HCT116 (cell line): ENCODE data around the gene PLXDC1. TPM values are rescaled to one million over a fixed set of nuclear protein-coding genes. Genes with fewer than 3 reads are reported as not detected.

Experiments
- ATAC-seq: fragments of 200-7000 bp; cut with Tn5 transposase; 2 replicates; pipeline ENCODE4 v1.9.1; 2020; ENCODE audit warnings: mild to moderate bottlenecking, moderate library complexity
- BruUV-seq: library from RNA; stranded (reverse); fragments of 400-500 nt; replicated peaks from 2 replicates; lab custom pipeline; 2021; lab: Mats Ljungman, UMichigan
- CTCF ChIA-PET: fragments of 300-600 bp; sonication (Branson Sonifier 250); formaldehyde crosslinking; loops from one replicate; lab custom pipeline; 2021; ENCODE audit warnings: antibody characterized with exemption; lab: Charles Lee
- POLR2A ChIA-PET: fragments of 300-600, 350-600 bp; sonication (Branson Sonifier 250); formaldehyde crosslinking; loops from one replicate; lab custom pipeline; 2021; ENCODE audit warnings: antibody characterized with exemption; lab: Charles Lee
- RAD21 ChIA-PET, 2 experiments: fragments of 300-600 bp; sonication (Branson Sonifier 250); formaldehyde crosslinking; loops; one replicate each; lab custom pipeline; 2023; ENCODE audit warnings: low total read pairs in 2 of 2; ENCODE audit not compliant: uncharacterized antibody in 2 of 2, unreplicated experiment in 2 of 2, low non-redundant PET in 1 of 2; lab: Charles Lee
- DNase-seq: peaks from one replicate; pipeline ENCODE4 v3.0.0-alpha.2; 2010; ENCODE audit warnings: low read depth, low spot score
- H2AFZ ChIP-seq: fragments of 200-600 bp; shearing (Covaris generic), sonication (generic); 2 replicates; pipeline ENCODE4 v1.6.1; 2017; ENCODE audit warnings: low read depth, mixed run types, mixed read lengths, antibody characterized with exemption, low read length; ENCODE audit not compliant: poor library complexity, severe bottlenecking
- H3K27ac ChIP-seq: 2 replicates; pipeline ENCODE4 v1.5.1; 2012; ENCODE audit warnings: low read depth, low read length
- H3K27me3 ChIP-seq: fragments of 200-600 bp; sonication (generic); 2 replicates; pipeline ENCODE4 v1.6.1; 2016; ENCODE audit warnings: mixed run types, low read length, mixed read lengths; ENCODE audit not compliant: insufficient read depth
- H3K36me3 ChIP-seq, 2 experiments: fragments of 200-500 bp in 1 of 2; fragments of 200-600 bp in 1 of 2; sonication (Bioruptor generic) in 1 of 2; sonication (generic) in 1 of 2; 2 replicates each; pipeline versions ENCODE4 v1.5.1 to v1.6.1; 2014 to 2016; ENCODE audit warnings: low read length in 2 of 2, inconsistent platforms in 1 of 2, mixed read lengths in 1 of 2, mixed run types in 1 of 2; ENCODE audit not compliant: insufficient read depth in 2 of 2, control insufficient read depth in 1 of 2
- H3K4me1 ChIP-seq, 2 experiments: fragments of 200-600 bp in 1 of 2; sonication (generic) in 1 of 2; 2 replicates each; pipeline versions ENCODE4 v1.5.1 to v1.6.1; 2012 to 2017; ENCODE audit warnings: low read length in 2 of 2, inconsistent platforms in 1 of 2, mild to moderate bottlenecking in 1 of 2, mixed read lengths in 1 of 2, mixed run types in 1 of 2, moderate library complexity in 1 of 2; ENCODE audit not compliant: insufficient read depth in 2 of 2, control insufficient read depth in 1 of 2
- H3K4me2 ChIP-seq: fragments of 200-600 bp; sonication (generic); 2 replicates; pipeline ENCODE4 v1.6.1; 2017; ENCODE audit warnings: mixed run types, low read length, mixed read lengths
- H3K4me3 ChIP-seq, 2 experiments: fragments of 200-600 bp in 1 of 2; sonication (generic) in 1 of 2; replicated peaks in 1 of 2; 2 replicates each; pipeline ENCODE4 v1.5.1; 2011 to 2016; ENCODE audit warnings: low read length in 2 of 2, control low read depth in 1 of 2, low read depth in 1 of 2, mild to moderate bottlenecking in 1 of 2, mixed read lengths in 1 of 2, mixed run types in 1 of 2
- H3K79me2 ChIP-seq: fragments of 200-600 bp; sonication (generic); 2 replicates; pipeline ENCODE4 v1.6.1; 2017; ENCODE audit warnings: mild to moderate bottlenecking, mixed run types, low read length, moderate library complexity, mixed read lengths; ENCODE audit not compliant: insufficient read depth
- H3K9ac ChIP-seq: fragments of 200-600 bp; sonication (generic); 2 replicates; pipeline ENCODE4 v1.6.1; 2016; ENCODE audit warnings: low read length, mixed read lengths
- H3K9me2 ChIP-seq: fragments of 200-600 bp; sonication (generic), shearing (Covaris generic); 2 replicates; pipeline ENCODE4 v1.6.1; 2017; ENCODE audit warnings: mixed run types, mild to moderate bottlenecking, moderate library complexity; ENCODE audit not compliant: insufficient read depth
- H3K9me3 ChIP-seq, 2 experiments: fragments of 200-500 bp in 1 of 2; fragments of 200-600 bp in 1 of 2; sonication (Bioruptor generic) in 1 of 2; sonication (generic) in 1 of 2; 2 replicates each; pipeline ENCODE4 v1.6.1; 2014 to 2017; ENCODE audit warnings: low read length in 2 of 2, mixed read lengths in 2 of 2, inconsistent platforms in 1 of 2, low read depth in 1 of 2, mild to moderate bottlenecking in 1 of 2, mixed run types in 1 of 2, moderate library complexity in 1 of 2; ENCODE audit not compliant: control insufficient read depth in 1 of 2, insufficient read depth in 1 of 2
- H4K20me1 ChIP-seq: fragments of 200-600 bp; sonication (generic), shearing (Covaris generic); 2 replicates; pipeline ENCODE4 v1.6.1; 2017; ENCODE audit warnings: mixed run types, mild to moderate bottlenecking, moderate library complexity; ENCODE audit not compliant: insufficient read depth
- CBX3 ChIP-seq: IDR thresholded peaks from 2 replicates; pipeline ENCODE4 v1.6.1; 2012; ENCODE audit warnings: low read depth
- EGR1 ChIP-seq: IDR thresholded peaks from 2 replicates; pipeline ENCODE4 v1.6.1; 2012; ENCODE audit warnings: low read depth
- ELF1 ChIP-seq: IDR thresholded peaks from 2 replicates; pipeline ENCODE4 v1.6.1; 2012; ENCODE audit warnings: low read depth, borderline replicate concordance
- EZH2 ChIP-seq: fragments of 200-600 bp; sonication (generic); IDR thresholded peaks from 2 replicates; pipeline ENCODE4 v1.6.1; 2017; ENCODE audit warnings: antibody characterized with exemption, mixed run types
- EZH2phosphoT487 ChIP-seq: fragments of 200-600 bp; IDR thresholded peaks from 2 replicates; pipeline ENCODE4 v1.6.1; 2018; ENCODE audit warnings: antibody characterized with exemption, borderline replicate concordance
- FOSL1 ChIP-seq: IDR thresholded peaks from 2 replicates; pipeline ENCODE4 v1.6.1; 2012; ENCODE audit warnings: low read depth
- JUND ChIP-seq: IDR thresholded peaks from 2 replicates; pipeline ENCODE4 v1.6.1; 2012
- MAX ChIP-seq: IDR thresholded peaks from 2 replicates; pipeline ENCODE4 v1.6.1; 2012
- POLR2AphosphoS5 ChIP-seq: IDR thresholded peaks from 2 replicates; pipeline ENCODE4 v1.6.1; 2011; ENCODE audit warnings: mild to moderate bottlenecking, low read depth, low read length, moderate library complexity
- RAD21 ChIP-seq: IDR thresholded peaks from 2 replicates; pipeline ENCODE4 v1.6.1; 2012; ENCODE audit warnings: low read depth, mild to moderate bottlenecking
- SIN3A ChIP-seq: IDR thresholded peaks from 2 replicates; pipeline ENCODE4 v1.6.1; 2012; ENCODE audit warnings: low read depth
- SP1 ChIP-seq: IDR thresholded peaks from 2 replicates; pipeline ENCODE4 v1.6.1; 2012; ENCODE audit warnings: low read depth
- YY1 ChIP-seq: IDR thresholded peaks from 2 replicates; pipeline ENCODE4 v1.6.1; 2011; ENCODE audit warnings: low read length, low read depth, moderate library complexity, mild to moderate bottlenecking; ENCODE audit not compliant: insufficient replicate concordance; ENCODE audit errors: extremely low read depth
- intact Hi-C: fragments of 100-400 bp; cut with micrococcal nuclease; formaldehyde crosslinking; loops from 2 replicates; pipeline ENCODE4 v1.10.0; 2022
- total RNA-seq: library from RNA; stranded (reverse); gene quantifications from one replicate; pipeline ENCODE4 v1.2.1, GENCODE V29; 2021; ENCODE audit not compliant: unreplicated experiment
- TF ChIP-seq, protein P1 (sequence below), 3 experiments: fragments of 200-600 bp in 1 of 3; sonication (generic) in 1 of 3; IDR thresholded peaks in 2 of 3; conservative IDR thresholded peaks in 1 of 3; 2 replicates each; pipeline ENCODE4 v1.5.1; 2012 to 2017; ENCODE audit warnings: low read depth in 2 of 3, low read length in 2 of 3, antibody characterized with exemption in 1 of 3, borderline replicate concordance in 1 of 3, control low read depth in 1 of 3, mild to moderate bottlenecking in 1 of 3, mixed read lengths in 1 of 3, mixed run types in 1 of 3, moderate library complexity in 1 of 3; ENCODE audit not compliant: insufficient read depth in 1 of 3
- TF ChIP-seq, protein P2 (sequence below): IDR thresholded peaks from 2 replicates; pipeline ENCODE4 v1.6.1; 2011; ENCODE audit warnings: mild to moderate bottlenecking, low read length, moderate library complexity; ENCODE audit not compliant: insufficient replicate concordance; ENCODE audit errors: extremely low read depth

PLXDC1 gene
- total RNA-seq, 1 experiment from 2014 or later = 1.8 TPM

GRCh38 chr17:39101091-39101490, 50.3 kb downstream of the PLXDC1 start:
- Histone ChIP-seq H3K27ac (no peak overlapping the region), H3K4me1 (no peaks in the 10 kb centered on the region), H3K27me3 (peaks cover 10% of the 10 kb centered on the region; the same call in 1 of the 2 replicates), H3K9me2 (no peaks in the 10 kb centered on the region), H4K20me1 (no peaks in the 10 kb centered on the region), H3K4me2 (no peak overlapping the region), H3K79me2 (no peaks in the 10 kb centered on the region), H2AFZ (no peak overlapping the region), H3K9me3 (no peaks in the 10 kb centered on the region), H3K36me3 (no peaks in the 10 kb centered on the region), H3K9ac (no peak overlapping the region), H3K4me3 (no peak overlapping the region)
- ChIA-PET RAD21 (no interaction called here), POLR2A (no interaction called here), CTCF (no interaction called here)
- DNase-seq (no peak), ATAC-seq (no peak)
- intact Hi-C loops = no loop called here
- TF ChIP-seq ELF1 = no peak
- TF ChIP-seq RAD21 = no peak
- TF ChIP-seq SP1 = no peak
- BruUV-seq = no TSS peak

- intact Hi-C loops = no loop called here
- H3K27ac ChIP-seq = no peak overlapping the region
These were observed 50.9 kb downstream of the PLXDC1 start for GRCh38 chr17:39100530-39100929.

More at GRCh38 chr17:39100530-39100929, 50.9 kb downstream of the PLXDC1 start:
- Histone ChIP-seq H2AFZ (no peak overlapping the region), H3K27me3 (peaks cover 9% of the 10 kb centered on the region; the same call in 1 of the 2 replicates), H3K9me2 (no peaks in the 10 kb centered on the region), H3K36me3 (no peaks in the 10 kb centered on the region), H3K9me3 (no peaks in the 10 kb centered on the region), H3K4me2 (no peak overlapping the region), H3K79me2 (no peaks in the 10 kb centered on the region), H3K9ac (no peak overlapping the region), H3K4me1 (no peaks in the 10 kb centered on the region), H3K4me3 (no peak overlapping the region), H4K20me1 (no peaks in the 10 kb centered on the region)
- TF ChIP-seq POLR2AphosphoS5 (no peak), ELF1 (no peak), RAD21 (no peak), MAX (no peak), JUND (no peak), SP1 (no peak), EZH2phosphoT487 (no peak), SIN3A (no peak), EZH2 (no peak), EGR1 (no peak), FOSL1 (no peak), YY1 (no peak), CBX3 (no peak)
- TF ChIP-seq, protein P1, sequence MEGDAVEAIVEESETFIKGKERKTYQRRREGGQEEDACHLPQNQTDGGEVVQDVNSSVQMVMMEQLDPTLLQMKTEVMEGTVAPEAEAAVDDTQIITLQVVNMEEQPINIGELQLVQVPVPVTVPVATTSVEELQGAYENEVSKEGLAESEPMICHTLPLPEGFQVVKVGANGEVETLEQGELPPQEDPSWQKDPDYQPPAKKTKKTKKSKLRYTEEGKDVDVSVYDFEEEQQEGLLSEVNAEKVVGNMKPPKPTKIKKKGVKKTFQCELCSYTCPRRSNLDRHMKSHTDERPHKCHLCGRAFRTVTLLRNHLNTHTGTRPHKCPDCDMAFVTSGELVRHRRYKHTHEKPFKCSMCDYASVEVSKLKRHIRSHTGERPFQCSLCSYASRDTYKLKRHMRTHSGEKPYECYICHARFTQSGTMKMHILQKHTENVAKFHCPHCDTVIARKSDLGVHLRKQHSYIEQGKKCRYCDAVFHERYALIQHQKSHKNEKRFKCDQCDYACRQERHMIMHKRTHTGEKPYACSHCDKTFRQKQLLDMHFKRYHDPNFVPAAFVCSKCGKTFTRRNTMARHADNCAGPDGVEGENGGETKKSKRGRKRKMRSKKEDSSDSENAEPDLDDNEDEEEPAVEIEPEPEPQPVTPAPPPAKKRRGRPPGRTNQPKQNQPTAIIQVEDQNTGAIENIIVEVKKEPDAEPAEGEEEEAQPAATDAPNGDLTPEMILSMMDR (IDR thresholded peaks at IDR 0.05 in 2 of 3, conservative IDR thresholded peaks at IDR 0.05 in 1 of 3; ENCODE audit: borderline replicate concordance in 1 of 3, insufficient read depth in 1 of 3, low read depth in 2 of 3, low read length in 2 of 3) = no peak
- TF ChIP-seq, protein P2, sequence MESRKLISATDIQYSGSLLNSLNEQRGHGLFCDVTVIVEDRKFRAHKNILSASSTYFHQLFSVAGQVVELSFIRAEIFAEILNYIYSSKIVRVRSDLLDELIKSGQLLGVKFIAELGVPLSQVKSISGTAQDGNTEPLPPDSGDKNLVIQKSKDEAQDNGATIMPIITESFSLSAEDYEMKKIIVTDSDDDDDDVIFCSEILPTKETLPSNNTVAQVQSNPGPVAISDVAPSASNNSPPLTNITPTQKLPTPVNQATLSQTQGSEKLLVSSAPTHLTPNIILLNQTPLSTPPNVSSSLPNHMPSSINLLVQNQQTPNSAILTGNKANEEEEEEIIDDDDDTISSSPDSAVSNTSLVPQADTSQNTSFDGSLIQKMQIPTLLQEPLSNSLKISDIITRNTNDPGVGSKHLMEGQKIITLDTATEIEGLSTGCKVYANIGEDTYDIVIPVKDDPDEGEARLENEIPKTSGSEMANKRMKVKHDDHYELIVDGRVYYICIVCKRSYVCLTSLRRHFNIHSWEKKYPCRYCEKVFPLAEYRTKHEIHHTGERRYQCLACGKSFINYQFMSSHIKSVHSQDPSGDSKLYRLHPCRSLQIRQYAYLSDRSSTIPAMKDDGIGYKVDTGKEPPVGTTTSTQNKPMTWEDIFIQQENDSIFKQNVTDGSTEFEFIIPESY = no peak
- CTCF ChIA-PET = no interaction called here
- no peak for DNase-seq
- ATAC-seq = no peak
- no TSS peak for BruUV-seq
- RAD21 ChIA-PET = no interaction called here
- POLR2A ChIA-PET = no interaction called here
